ENCODE data around the gene KANTR. TPM values are rescaled to one million over a fixed set of nuclear protein-coding genes. Genes with fewer than 3 reads are reported as not detected.

KANTR gene
- total and polyA plus RNA-seq, 2 of the 4 experiments (the other 2 are of a cell fraction) = 1.6 to 6.3 TPM

DNA sequence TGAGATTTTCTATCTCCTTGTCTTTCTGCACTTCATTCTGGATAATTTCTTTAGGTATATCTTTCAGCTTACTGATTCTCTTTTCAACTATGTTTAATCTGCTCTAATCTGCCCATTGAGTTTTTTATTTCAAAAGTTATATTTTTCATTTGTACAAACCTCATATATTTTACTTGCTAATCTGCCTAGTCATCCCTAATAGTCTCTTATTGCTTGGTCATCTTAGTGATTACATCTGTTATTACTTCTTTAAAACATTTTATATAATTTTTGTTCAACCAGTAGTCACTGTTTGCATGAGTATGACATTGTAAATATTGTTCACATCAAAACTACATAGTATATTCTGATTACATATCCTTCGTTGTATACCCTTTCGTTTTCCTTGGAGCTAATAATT, 32.4 kb downstream of the KANTR start:
- peaks cover 4% of the 10 kb centered on the region; the same call in 1 of the 2 replicates for H3K9me1 ChIP-seq (ENCODE audit: insufficient read depth, low read length)
- peaks cover 11% of the 10 kb centered on the region for H3K4me1 ChIP-seq (ENCODE audit: control insufficient read depth, insufficient read depth, low read length)
- no peak overlapping the region for H4K5ac ChIP-seq (ENCODE audit: low read depth, low read length)
- H4K20me1 ChIP-seq (ENCODE audit: insufficient read depth, low read length) = no peaks in the 10 kb centered on the region
- H3K4me3 ChIP-seq (ENCODE audit: insufficient read depth, low read depth, low read length) = no peak overlapping the region
- peaks cover 4 to 14% of the 10 kb centered on the region in 2 experiments; a peak in 3 of 4 replicates for H3K79me1 ChIP-seq (ENCODE audit: low read depth in 1 of 2, low read length in 2 of 2)
- in situ Hi-C loops (cut with MboI; ENCODE audit: low sequenced_read_pairs) = no loop called here
- H2AK5ac ChIP-seq (ENCODE audit: low read depth, low read length) = no peak overlapping the region
- no TSS peak for BruUV-seq (replicated peaks)
- H2BK120ac ChIP-seq (ENCODE audit: low read depth, low read length) = no peak overlapping the region
- peak overlapping the region; percentile 50 for H2BK5ac ChIP-seq (ENCODE audit: low read depth, low read length, poor library complexity, severe bottlenecking)
- dilution Hi-C loops (cut with HindIII; ENCODE audit: low sequenced_read_pairs, unreplicated experiment) = no loop called here
- CTCF ChIA-PET = no interaction called here
- no peak overlapping the region for H3K4ac ChIP-seq (ENCODE audit: low read depth, low read length)
- no peak overlapping the region for H2AK9ac ChIP-seq (replicated peaks; ENCODE audit: low read depth, low read length, poor library complexity)
- no peaks in the 10 kb centered on the region for H3K9me3 ChIP-seq (ENCODE audit: control insufficient read depth, insufficient read depth, low read length)
- H3K9ac ChIP-seq (ENCODE audit: low read depth, low read length) = no peak overlapping the region
- no peak overlapping the region for H3K14ac ChIP-seq (replicated peaks; ENCODE audit: low read depth, low read length)
- ATAC-seq (ENCODE audit: low read depth) (no peak), DNase-seq (no peak)
- H2BK20ac ChIP-seq (ENCODE audit: low read depth, low read length) = no peak overlapping the region
- no peak overlapping the region for H3K4me2 ChIP-seq (ENCODE audit: low read depth, low read length)
- peaks cover 5% of the 10 kb centered on the region for H3K27me3 ChIP-seq (ENCODE audit: control insufficient read depth, insufficient read depth, low read length)
- no peak overlapping the region for H4K8ac ChIP-seq (ENCODE audit: low read depth in 2 of 2, low read length in 2 of 2)
- no peak overlapping the region for H3K27ac ChIP-seq (ENCODE audit: insufficient read depth, low read length)
- no peak overlapping the region for H3K23ac ChIP-seq (ENCODE audit: low read depth, low read length)
- H3K56ac ChIP-seq (ENCODE audit: extremely low read depth, insufficient read depth, low read length) = no peak overlapping the region
- intact Hi-C loops (cut with micrococcal nuclease) = no loop called here
- no peak overlapping the region for H3K18ac ChIP-seq (ENCODE audit: low read depth, low read length)
- peaks cover 1% of the 10 kb centered on the region; the same call in 1 of the 2 replicates for H3K36me3 ChIP-seq (ENCODE audit: control insufficient read depth, insufficient read depth, low read length)
- H2AFZ ChIP-seq (replicated peaks; ENCODE audit: low read length, poor library complexity) = no peak overlapping the region
- POLR2A ChIA-PET (ENCODE audit: unreplicated experiment) = no interaction called here
- TF ChIP-seq FOS (IDR thresholded peaks at IDR 0.05; ENCODE audit: low read depth, low read length) = no peak
- peak; percentile 60; the same call in 1 of the 2 replicates for TF ChIP-seq NFE2L2 (IDR thresholded peaks at IDR 0.05; ENCODE audit: low read depth, low read length)
- no peak overlapping the region for H4K91ac ChIP-seq (ENCODE audit: insufficient read depth, low read depth, low read length)
- no CpG with 5 or more reads among the region's 2 CpGs for WGBS, 2 experiments (ENCODE audit: extremely low coverage in 2 of 2, insufficient read length in 1 of 2)
- H2BK15ac ChIP-seq (ENCODE audit: low read depth, low read length) = no peak overlapping the region
